Measurements from ENCODE around the gene SGK2. TPM values are rescaled to one million over a fixed set of nuclear protein-coding genes. Genes with fewer than 3 reads are reported as not detected.

The SGK2 gene
- polyA plus RNA-seq, 1 of the 3 experiments (the other 2 are of a cell fraction) = 0.21 TPM

- TF ChIP-seq EP300 (IDR thresholded peaks at IDR 0.05; ENCODE audit: borderline replicate concordance in 1 of 2, low read depth in 1 of 2, low read length in 1 of 2) (no peak), TEAD4 (IDR thresholded peaks at IDR 0.05; ENCODE audit: borderline replicate concordance, insufficient read depth) (no peak), USF1 (IDR thresholded peaks at IDR 0.05; ENCODE audit: borderline replicate concordance, low read depth) (no peak), TCF12 (IDR thresholded peaks at IDR 0.05) (no peak), JUND (IDR thresholded peaks at IDR 0.05) (no peak), POLR2AphosphoS5 (IDR thresholded peaks at IDR 0.05; ENCODE audit: low read depth, low read length) (peak; percentile 22; the same call in 1 of the 2 replicates), REST (IDR thresholded peaks at IDR 0.05; ENCODE audit: low read depth, low read length) (no peak), CHD2 (IDR thresholded peaks at IDR 0.05; ENCODE audit: low read length, partially characterized antibody) (no peak), FOXJ3 (CRISPR knock-in tag; IDR thresholded peaks at IDR 0.05) (no peak), RAD21 (IDR thresholded peaks at IDR 0.05; ENCODE audit: low read length) (no peak), EZH2phosphoT487 (IDR thresholded peaks at IDR 0.05; ENCODE audit: borderline replicate concordance, low read depth) (no peak), YY1 (IDR thresholded peaks at IDR 0.05; ENCODE audit: low read depth) (no peak)
- TF ChIP-seq, protein P1, sequence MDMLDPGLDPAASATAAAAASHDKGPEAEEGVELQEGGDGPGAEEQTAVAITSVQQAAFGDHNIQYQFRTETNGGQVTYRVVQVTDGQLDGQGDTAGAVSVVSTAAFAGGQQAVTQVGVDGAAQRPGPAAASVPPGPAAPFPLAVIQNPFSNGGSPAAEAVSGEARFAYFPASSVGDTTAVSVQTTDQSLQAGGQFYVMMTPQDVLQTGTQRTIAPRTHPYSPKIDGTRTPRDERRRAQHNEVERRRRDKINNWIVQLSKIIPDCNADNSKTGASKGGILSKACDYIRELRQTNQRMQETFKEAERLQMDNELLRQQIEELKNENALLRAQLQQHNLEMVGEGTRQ (IDR thresholded peaks at IDR 0.05; ENCODE audit: borderline replicate concordance, low read depth, low read length) = no peak
- TF ChIP-seq, protein P2, sequence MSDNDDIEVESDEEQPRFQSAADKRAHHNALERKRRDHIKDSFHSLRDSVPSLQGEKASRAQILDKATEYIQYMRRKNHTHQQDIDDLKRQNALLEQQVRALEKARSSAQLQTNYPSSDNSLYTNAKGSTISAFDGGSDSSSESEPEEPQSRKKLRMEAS (IDR thresholded peaks at IDR 0.05; ENCODE audit: low read depth) = peak; percentile 56; the same call in 1 of the 2 replicates
Measured at GRCh38 chr20:43513931-43514647, 44.7 kb upstream of the SGK2 start (continued).

- Histone ChIP-seq H3K36me3 (replicated peaks in 1 of 2; ENCODE audit: control insufficient read depth in 1 of 2, insufficient read depth in 2 of 2, low read length in 1 of 2) (no peaks in the 10 kb centered on the region), H3K79me2 (ENCODE audit: insufficient read depth) (peaks cover 13% of the 10 kb centered on the region), H3K4me1 (ENCODE audit: control insufficient read depth in 1 of 2, insufficient read depth in 2 of 2, low read depth in 1 of 2, low read length in 1 of 2) (peaks cover 0 to 16% of the 10 kb centered on the region in 2 experiments; a peak in 1 of 4 replicates), H4K20me1 (ENCODE audit: insufficient read depth) (no peaks in the 10 kb centered on the region), H3F3A (replicated peaks; ENCODE audit: insufficient read depth) (no peaks in the 10 kb centered on the region), H3K27ac (ENCODE audit: low read depth in 2 of 2, low read length in 1 of 2) (peak overlapping the region; percentile 69 to 72), H3K4me3 (ENCODE audit: low read depth in 2 of 2, low read length in 1 of 2) (peak overlapping the region; percentile 53 to 66), H3K27me3 (ENCODE audit: insufficient read depth) (no peaks in the 10 kb centered on the region), H3K9me3 (no peaks in the 10 kb centered on the region), H3K4me2 (peak overlapping the region; percentile 78), H3K9me2 (no peaks in the 10 kb centered on the region), H2AFZ (ENCODE audit: low read depth) (peak overlapping the region; percentile 53), H3K9ac (peak overlapping the region; percentile 67)
- WGBS (ENCODE audit: low lambda C conversion rate) = 73% methylated on average over 22 of the region's 27 CpGs
- peak; percentile 64 for DNase-seq
- CTCF ChIA-PET = interaction anchor here (0.6 to 1.8 kb wide), 8 partner anchors 22 to 1439 kb away, joined by 3 to 8 read pairs (median 4); no protein-coding TSS in a partner anchor
- no peak for TF ChIP-seq EP300 (IDR thresholded peaks at IDR 0.05; ENCODE audit: borderline replicate concordance in 1 of 2, low read depth in 1 of 2, low read length in 1 of 2)
- peak; percentile 45; the same call in 1 of the 2 replicates for TF ChIP-seq YY1 (IDR thresholded peaks at IDR 0.05; ENCODE audit: low read depth)
- POLR2A ChIA-PET = interaction anchor here (0.7 to 1.7 kb wide), 4 partner anchors 14 to 68 kb away, joined by 3 to 7 read pairs (median 4); partner anchors contain the start of gene SRSF6
Measured at GRCh38 chr20:43514648-43514999, 44.2 kb upstream of the SGK2 start.
